Mucosa of rectum (tissue), 2 donors: ENCODE results near the gene GATAD2A.

ENCODE experiments used
- H3K27ac ChIP-seq, 2 donors: one replicate each; pipeline ENCODE4 v1.7.0; 2013; ENCODE audit warnings: inconsistent platforms in 2 of 2, low read depth in 2 of 2, low read length in 2 of 2
- H3K27me3 ChIP-seq, 2 donors: one replicate each; pipeline ENCODE4 v1.7.0; 2013; ENCODE audit warnings: low read length in 2 of 2; ENCODE audit not compliant: control insufficient read depth in 2 of 2, insufficient read depth in 2 of 2
- H3K36me3 ChIP-seq, 2 donors: one replicate each; pipeline ENCODE4 v1.7.0; 2013; ENCODE audit warnings: low read length in 2 of 2; ENCODE audit not compliant: control insufficient read depth in 2 of 2, insufficient read depth in 2 of 2
- H3K4me1 ChIP-seq, 2 donors: one replicate each; pipeline ENCODE4 v1.7.0; 2013; ENCODE audit warnings: low read length in 2 of 2, mild to moderate bottlenecking in 1 of 2; ENCODE audit not compliant: control insufficient read depth in 2 of 2, insufficient read depth in 2 of 2
- H3K4me3 ChIP-seq, 2 donors: one replicate each; pipeline ENCODE4 v1.7.0; 2013; ENCODE audit warnings: low read length in 2 of 2
- H3K9ac ChIP-seq, 2 donors: one replicate each; pipeline ENCODE4 v1.7.0; 2013; ENCODE audit warnings: low read length in 2 of 2, low read depth in 1 of 2, mild to moderate bottlenecking in 1 of 2
- H3K9me3 ChIP-seq, 2 donors: one replicate each; pipeline ENCODE4 v1.7.0; 2013; ENCODE audit warnings: low read length in 2 of 2; ENCODE audit not compliant: control insufficient read depth in 2 of 2
- donor health status: healthy.
- donor health status: Normal muscosa, but diverticular disease.

Gene GATAD2A

DNA sequence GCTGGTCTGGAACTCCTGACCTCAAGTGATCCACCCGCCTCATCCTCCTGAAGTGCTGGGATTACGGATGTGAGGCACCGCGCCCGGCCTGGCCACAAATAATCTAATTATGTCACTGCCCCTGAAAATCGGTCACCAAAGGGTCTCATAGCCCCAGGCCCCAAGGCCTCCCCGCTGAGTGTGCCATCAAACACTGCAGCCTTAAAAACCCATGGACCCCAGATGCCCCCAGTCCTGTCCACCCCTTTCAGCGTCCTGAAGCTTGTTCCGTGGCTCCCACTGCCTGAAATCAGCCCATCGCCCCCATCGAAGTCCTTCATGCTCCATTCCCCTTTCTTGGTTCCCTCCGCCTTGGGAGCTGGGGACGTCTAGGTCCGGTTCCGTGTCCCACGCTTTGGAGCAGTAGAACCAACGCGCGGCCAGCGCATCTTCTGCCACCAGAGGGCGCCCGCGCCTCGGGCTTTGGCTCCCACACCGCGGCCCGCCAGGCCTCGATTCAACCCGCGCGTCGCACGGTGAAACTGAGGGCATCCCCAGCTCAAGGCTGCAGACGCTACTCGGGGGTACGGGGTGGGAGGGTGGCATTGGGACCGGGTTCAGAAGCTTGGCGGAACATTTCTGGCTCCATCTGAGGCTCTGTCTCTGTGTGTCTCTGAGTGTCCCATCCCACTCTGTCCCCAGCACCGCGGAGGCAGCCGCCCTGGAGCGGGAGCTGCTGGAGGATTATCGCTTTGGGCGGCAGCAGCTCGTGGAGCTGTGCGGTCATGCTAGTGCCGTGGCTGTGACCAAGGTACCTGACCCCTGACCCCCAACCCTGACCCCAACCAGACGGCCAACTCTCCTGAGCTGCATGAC, 126.7 kb downstream of the GATAD2A start:
- peaks cover 9 to 14% of the 10 kb centered on the region in 2 donors for H3K36me3 ChIP-seq
- H3K27me3 ChIP-seq = no peaks in the 10 kb centered on the region
- H3K4me3 ChIP-seq = no peak overlapping the region
- H3K9ac ChIP-seq = peak overlapping the region in 1 of 2 donors; percentile 36
- H3K27ac ChIP-seq = no peak overlapping the region
- peaks cover 2 to 3% of the 10 kb centered on the region in 2 donors for H3K4me1 ChIP-seq
- H3K9me3 ChIP-seq = no peaks in the 10 kb centered on the region

- no peaks in the 10 kb centered on the region for H3K9me3 ChIP-seq
- no peak overlapping the region for H3K27ac ChIP-seq
- H3K36me3 ChIP-seq = peaks cover 3 to 7% of the 10 kb centered on the region in 2 donors
- H3K4me3 ChIP-seq = no peak overlapping the region
- peaks cover 6% of the 10 kb centered on the region in 2 donors for H3K4me1 ChIP-seq
- H3K9ac ChIP-seq = no peak overlapping the region
- H3K27me3 ChIP-seq = peaks cover 0 to 4% of the 10 kb centered on the region in 2 donors
Observed at GRCh38 chr19:19532806-19533701, 127.6 kb downstream of the GATAD2A start.

DNA sequence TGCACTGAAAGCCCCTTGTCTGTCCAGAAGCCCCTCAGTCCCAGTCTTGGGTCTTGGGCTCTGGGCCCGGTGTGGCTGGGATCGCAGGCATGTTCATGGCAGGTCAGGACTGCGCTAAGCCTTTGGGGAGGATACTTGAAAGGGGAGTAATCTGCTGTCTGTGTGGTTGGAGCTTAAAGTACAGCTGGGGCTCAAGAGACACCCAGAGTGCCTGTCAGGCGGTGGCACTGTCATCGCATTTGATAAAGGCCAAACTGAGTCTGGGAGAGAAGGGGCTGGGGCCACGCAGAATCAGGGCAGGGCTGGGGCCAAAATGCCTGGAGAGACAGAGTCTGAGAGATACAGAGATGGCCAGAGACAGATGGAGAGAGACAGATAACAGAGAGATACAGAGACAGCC, 128.4 kb downstream of the GATAD2A start:
- H3K27me3 ChIP-seq = peaks cover 5 to 12% of the 10 kb centered on the region in 2 donors

DNA sequence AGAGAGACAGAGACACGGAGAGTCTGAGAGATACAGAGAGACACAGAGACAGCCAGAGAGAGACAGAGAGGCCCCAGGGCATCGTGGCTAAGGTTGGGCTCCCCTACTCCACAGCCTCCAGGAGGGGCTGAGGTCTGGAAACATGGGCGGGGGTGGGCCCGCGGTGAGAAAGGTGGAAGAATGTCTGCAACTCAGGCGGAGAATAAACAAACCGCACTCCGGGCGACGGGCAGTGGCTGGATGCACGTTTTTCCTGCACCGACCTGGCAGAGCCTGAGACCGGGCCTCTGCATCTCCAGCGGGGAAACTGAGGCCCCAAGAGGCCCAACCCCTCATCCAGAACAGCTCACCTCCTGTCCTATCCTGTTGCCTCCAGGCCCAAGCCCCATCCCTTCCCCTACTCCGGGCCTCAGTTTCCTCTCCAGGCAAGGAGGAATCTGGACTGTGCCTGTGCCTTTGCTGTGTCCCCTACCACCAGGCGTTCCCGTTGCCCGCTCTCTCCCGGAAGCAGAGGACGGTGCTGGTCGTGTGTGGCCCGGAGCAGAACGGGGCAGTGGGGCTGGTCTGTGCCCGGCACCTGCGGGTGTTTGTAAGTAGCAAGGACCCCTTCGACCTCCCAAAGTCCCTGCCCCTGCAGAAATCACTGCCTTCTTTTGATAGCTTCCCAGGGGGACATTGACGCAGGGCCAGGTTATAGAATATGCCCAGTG, 129.2 kb downstream of the GATAD2A start:
- H3K27me3 ChIP-seq = peaks cover 5 to 14% of the 10 kb centered on the region in 2 donors
- no peaks in the 10 kb centered on the region for H3K9me3 ChIP-seq
- H3K4me1 ChIP-seq = peaks cover 8 to 12% of the 10 kb centered on the region in 2 donors
- no peak overlapping the region for H3K4me3 ChIP-seq
- H3K9ac ChIP-seq = no peak overlapping the region
- H3K36me3 ChIP-seq = peaks cover 0 to 2% of the 10 kb centered on the region in 2 donors
- no peak overlapping the region for H3K27ac ChIP-seq

More for the DNA sequence above, 128.4 kb downstream of the GATAD2A start:
- Histone ChIP-seq H3K27ac (no peak overlapping the region), H3K9me3 (no peaks in the 10 kb centered on the region), H3K4me3 (no peak overlapping the region), H3K9ac (no peak overlapping the region), H3K4me1 (peaks cover 8 to 12% of the 10 kb centered on the region in 2 donors), H3K36me3 (peaks cover 0 to 2% of the 10 kb centered on the region in 2 donors)

DNA sequence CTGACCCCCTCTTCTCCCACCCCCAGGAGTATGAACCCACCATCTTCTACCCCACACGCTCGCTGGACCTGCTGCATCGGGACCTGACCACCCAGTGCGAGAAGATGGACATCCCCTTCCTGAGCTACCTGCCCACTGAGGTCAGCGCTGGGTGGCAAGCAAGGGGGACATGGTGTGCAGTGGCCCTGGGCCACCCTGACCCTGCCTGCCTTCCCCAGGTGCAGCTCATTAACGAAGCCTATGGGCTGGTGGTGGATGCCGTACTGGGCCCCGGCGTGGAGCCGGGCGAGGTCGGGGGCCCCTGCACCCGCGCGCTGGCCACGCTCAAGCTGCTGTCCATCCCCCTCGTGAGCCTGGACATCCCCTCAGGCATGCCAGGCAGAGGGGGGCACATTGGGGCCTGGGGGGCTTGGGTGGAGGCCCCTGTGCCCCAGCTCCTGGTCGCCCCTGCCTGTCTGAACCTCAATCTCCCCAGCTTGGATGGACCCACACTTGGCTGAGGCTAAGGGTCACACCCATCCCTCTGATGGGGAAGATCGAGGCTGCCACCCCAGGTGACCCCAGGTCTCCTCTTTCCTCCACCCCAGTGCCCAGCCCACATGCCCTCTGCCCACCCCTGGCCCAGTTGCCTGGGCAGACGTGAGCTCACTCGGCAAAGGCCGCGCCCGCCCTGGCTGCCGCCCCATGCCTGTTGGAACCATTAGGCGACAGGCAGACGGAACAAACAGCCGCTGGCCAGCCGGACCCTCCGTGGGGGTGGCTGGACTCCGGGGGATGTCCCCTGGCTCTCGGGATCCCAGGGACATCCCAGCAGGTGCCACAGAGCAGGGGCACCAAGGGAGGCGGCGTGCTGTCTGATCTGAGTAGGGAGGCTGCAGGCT, 130.1 kb downstream of the GATAD2A start:
- Histone ChIP-seq H3K27me3 (peaks cover 5 to 15% of the 10 kb centered on the region in 2 donors), H3K9ac (no peak overlapping the region), H3K4me3 (no peak overlapping the region), H3K9me3 (no peaks in the 10 kb centered on the region), H3K36me3 (no peaks in the 10 kb centered on the region), H3K4me1 (peaks cover 9 to 12% of the 10 kb centered on the region in 2 donors), H3K27ac (no peak overlapping the region)

GRCh38 chr19:19537075-19538048, 131.9 kb downstream of the GATAD2A start:
- no peak overlapping the region for H3K9ac ChIP-seq
- H3K9me3 ChIP-seq = no peaks in the 10 kb centered on the region
- H3K36me3 ChIP-seq = no peaks in the 10 kb centered on the region
- H3K4me1 ChIP-seq = peaks cover 9 to 12% of the 10 kb centered on the region in 2 donors
- peaks cover 8 to 18% of the 10 kb centered on the region in 2 donors for H3K27me3 ChIP-seq
- no peak overlapping the region for H3K27ac ChIP-seq
- H3K4me3 ChIP-seq = peak overlapping the region in 1 of 2 donors; percentile 13

- H3K4me3 ChIP-seq = peak within 1 kb of the TSS; percentile 9 to 13
- H3K9me3 ChIP-seq = no peaks in the 10 kb centered on the region
- no peak within 1 kb of the TSS for H3K27ac ChIP-seq
- no peaks in the 10 kb centered on the region for H3K36me3 ChIP-seq
- H3K27me3 ChIP-seq = peaks cover 13 to 18% of the 10 kb centered on the region in 2 donors
- peaks cover 9 to 12% of the 10 kb centered on the region in 2 donors for H3K4me1 ChIP-seq
- no peak within 1 kb of the TSS for H3K9ac ChIP-seq
Observed at GRCh38 chr19:19538061-19538784, 132.7 kb downstream of the GATAD2A start, which contains the start of gene CILP2. Gene CILP2, plus strand, starts transcription at chr19:19538265. Its CDS starts 85 bp downstream, at chr19:19538350.

GRCh38 chr19:19538785-19539166, 133.3 kb downstream of the GATAD2A start:
- Histone ChIP-seq H3K27ac (no peak overlapping the region), H3K9me3 (no peaks in the 10 kb centered on the region), H3K4me1 (peaks cover 9 to 12% of the 10 kb centered on the region in 2 donors), H3K36me3 (no peaks in the 10 kb centered on the region), H3K9ac (no peak overlapping the region), H3K4me3 (no peak overlapping the region), H3K27me3 (peaks cover 13 to 18% of the 10 kb centered on the region in 2 donors)
